GM23338 (cell line): ENCODE data around the gene CEP19. TPM values are rescaled to one million over a fixed set of nuclear protein-coding genes. Genes with fewer than 3 reads are reported as not detected.

ENCODE experiments used
- ATAC-seq: fragments of 200-7000 bp; cut with Tn5 transposase; 3 replicates; pipeline ENCODE4 v1.9.1; 2020
- DNase-seq: peaks from one replicate; pipeline ENCODE4 v3.0.0-alpha.2; 2015; ENCODE audit warnings: low spot score
- H2AFZ ChIP-seq: fragments of 200-600 bp; sonication (generic); 2 replicates; pipeline ENCODE4 v1.8.0; 2016; ENCODE audit warnings: antibody characterized with exemption, mild to moderate bottlenecking, moderate library complexity
- H3F3A ChIP-seq: fragments of 200-600 bp; sonication (generic); replicated peaks from 2 replicates; pipeline ENCODE4 v1.8.0; 2017; ENCODE audit warnings: antibody characterized with exemption, mixed run types, low read depth
- H3K27ac ChIP-seq: fragments of 200-600 bp; sonication (generic); 2 replicates; pipeline ENCODE4 v1.6.1; 2016; ENCODE audit warnings: low read depth
- H3K27me3 ChIP-seq: fragments of 200-600 bp; sonication (generic); 2 replicates; pipeline ENCODE4 v1.8.0; 2016; ENCODE audit warnings: mild to moderate bottlenecking, mixed run types, moderate library complexity; ENCODE audit not compliant: insufficient read depth
- H3K36me3 ChIP-seq: fragments of 200-600 bp; sonication (generic); 2 replicates; pipeline ENCODE4 v1.8.0; 2016; ENCODE audit warnings: mild to moderate bottlenecking; ENCODE audit not compliant: insufficient read depth
- H3K4me1 ChIP-seq: fragments of 200-600 bp; sonication (generic); 2 replicates; pipeline ENCODE4 v1.8.0; 2016; ENCODE audit warnings: mild to moderate bottlenecking, moderate library complexity; ENCODE audit not compliant: insufficient read depth
- H3K4me2 ChIP-seq: fragments of 200-600 bp; sonication (generic); 2 replicates; pipeline ENCODE4 v1.7.1; 2017; ENCODE audit warnings: mixed run types
- H3K4me3 ChIP-seq: fragments of 200-600 bp; sonication (generic); 2 replicates; pipeline ENCODE4 v1.6.1; 2016; ENCODE audit warnings: mixed run types
- H3K79me2 ChIP-seq: fragments of 200-600 bp; sonication (generic); replicated peaks from 2 replicates; pipeline ENCODE4 v1.8.0; 2017; ENCODE audit warnings: mild to moderate bottlenecking; ENCODE audit not compliant: insufficient read depth
- H3K9me2 ChIP-seq: fragments of 200-600 bp; sonication (generic); 2 replicates; pipeline ENCODE4 v1.8.0; 2017; ENCODE audit not compliant: insufficient read depth
- H4K20me1 ChIP-seq: fragments of 200-600 bp; sonication (generic); replicated peaks from 2 replicates; pipeline ENCODE4 v1.8.0; 2017; ENCODE audit warnings: mild to moderate bottlenecking; ENCODE audit not compliant: insufficient read depth
- H3K27ac Mint-ChIP-seq: 2 replicates; pipeline ENCODE4 v1.8.0; 2020; ENCODE audit warnings: inconsistent platforms, mild to moderate bottlenecking, moderate library complexity, mixed read lengths
- H3K27me3 Mint-ChIP-seq: 3 replicates; pipeline ENCODE4 v1.8.0; 2022; ENCODE audit warnings: low read depth, mild to moderate bottlenecking, moderate library complexity, mixed read lengths, inconsistent platforms; ENCODE audit not compliant: insufficient read depth, poor library complexity
- H3K36me3 Mint-ChIP-seq: 3 replicates; pipeline ENCODE4 v1.8.0; 2021; ENCODE audit warnings: low read depth, mild to moderate bottlenecking, inconsistent platforms, moderate library complexity, mixed read lengths
- H3K4me1 Mint-ChIP-seq: 3 replicates; pipeline ENCODE4 v1.8.0; 2020; ENCODE audit warnings: mild to moderate bottlenecking, inconsistent platforms, mixed read lengths
- H3K4me3 Mint-ChIP-seq: 3 replicates; pipeline ENCODE4 v1.8.0; 2021; ENCODE audit warnings: moderate library complexity, mild to moderate bottlenecking, inconsistent platforms, mixed read lengths
- H3K9me3 Mint-ChIP-seq: 3 replicates; pipeline ENCODE4 v1.8.0; 2020; ENCODE audit warnings: moderate library complexity, mild to moderate bottlenecking, inconsistent platforms, mixed read lengths
- CREB1 ChIP-seq: fragments of 250-450 bp; sonication (Bioruptor Pico); IDR thresholded peaks from 2 replicates; pipeline ENCODE4 v1.5.0; 2020; ENCODE audit warnings: low read depth, mild to moderate bottlenecking, moderate library complexity
- EZH2 ChIP-seq: fragments of 200-600 bp; sonication (generic); IDR thresholded peaks from one replicate; pipeline ENCODE4 v1.8.0; 2017; ENCODE audit warnings: antibody characterized with exemption, mild to moderate bottlenecking, low read depth; ENCODE audit not compliant: unreplicated experiment
- EZH2phosphoT487 ChIP-seq: fragments of 200-600 bp; sonication (generic); IDR thresholded peaks from one replicate; pipeline ENCODE4 v1.8.1; 2018; ENCODE audit warnings: antibody characterized with exemption; ENCODE audit not compliant: unreplicated experiment
- JUNB ChIP-seq: IDR thresholded peaks from one replicate; pipeline ENCODE4 v1.6.1; 2016; ENCODE audit warnings: antibody characterized with exemption; ENCODE audit not compliant: unreplicated experiment
- NANOG ChIP-seq: IDR thresholded peaks from 2 replicates; pipeline ENCODE4 v1.6.1; 2016; ENCODE audit warnings: antibody characterized with exemption, borderline replicate concordance
- POLR2AphosphoS5 ChIP-seq: IDR thresholded peaks from 2 replicates; pipeline ENCODE4 v1.6.1; 2016; ENCODE audit warnings: antibody characterized with exemption, low read depth
- ZNF114 ChIP-seq: fragments of 250-450 bp; sonication (Bioruptor Pico); IDR thresholded peaks from 2 replicates; pipeline ENCODE4 v1.5.0; 2020; ENCODE audit warnings: mild to moderate bottlenecking, moderate library complexity
- polyA plus RNA-seq: library from polyadenylated mRNA; unstranded; fragments of >200 nt; fragmentation: Nextera tagmentation; extraction: Ambion mirVana; gene quantifications from 2 replicates; pipeline ENCODE4 v1.2.1, GENCODE V29; 2016
- total RNA-seq: library from RNA; depleted of rRNA; stranded (reverse); fragments of >200 nt; shearing (Covaris generic); gene quantifications from 2 replicates; pipeline ENCODE4 v1.2.3, GENCODE V29; 2014
- TF ChIP-seq, protein P1 (sequence below): fragments of 250-450 bp; sonication (Bioruptor Pico); IDR thresholded peaks from 2 replicates; pipeline ENCODE4 v1.5.0; 2020; ENCODE audit warnings: mild to moderate bottlenecking, moderate library complexity

CEP19 gene
- total and polyA plus RNA-seq, 2 experiments from 2014 or later = 1.6 to 2.5 TPM

DNA sequence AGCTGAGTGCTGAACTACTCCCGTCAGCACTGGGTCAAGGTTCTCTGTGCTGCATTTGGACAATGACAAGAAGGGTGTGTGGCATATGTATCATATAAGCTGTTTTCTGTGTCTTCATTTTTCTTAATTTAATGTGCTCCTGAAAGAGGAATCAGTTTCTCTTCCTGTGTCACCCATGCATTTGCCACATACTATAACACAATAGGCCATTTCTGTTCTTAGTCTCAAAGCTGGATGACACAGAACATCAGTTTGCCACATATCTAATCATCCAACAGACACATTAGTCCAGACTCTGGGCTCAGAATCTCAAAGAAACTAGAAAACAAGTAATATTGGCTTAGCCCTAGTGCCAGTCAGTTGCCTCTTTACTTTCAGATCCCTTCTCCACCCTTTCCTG lies 34.1 kb downstream of the CEP19 start:
- H3K36me3 ChIP-seq = no peaks in the 10 kb centered on the region
- H2AFZ ChIP-seq = no peak overlapping the region
- H3F3A ChIP-seq = no peaks in the 10 kb centered on the region; the same call in 1 of the 2 replicates
- H3K27me3 ChIP-seq = no peaks in the 10 kb centered on the region
- Mint-ChIP-seq H3K27me3 (peaks cover 4% of the 10 kb centered on the region), H3K36me3 (peaks cover 8% of the 10 kb centered on the region), H3K4me3 (no peak overlapping the region), H3K27ac (0 out of 2 replicates have a peak overlapping the region, but pooled peaks have one; percentile 14), H3K4me1 (peaks cover 16% of the 10 kb centered on the region), H3K9me3 (peaks cover 9% of the 10 kb centered on the region; the same call in 2 of the 3 replicates)
- no peak overlapping the region for H3K4me2 ChIP-seq
- no peaks in the 10 kb centered on the region for H4K20me1 ChIP-seq
- ATAC-seq = no peak
- H3K4me3 ChIP-seq = no peak overlapping the region
- H3K27ac ChIP-seq = no peak overlapping the region
- DNase-seq = no peak
- H3K79me2 ChIP-seq = no peaks in the 10 kb centered on the region
- TF ChIP-seq EZH2phosphoT487 (no peak), ZNF114 (no peak), EZH2 (no peak), JUNB (no peak), POLR2AphosphoS5 (no peak), CREB1 (no peak), NANOG (no peak)
- TF ChIP-seq, protein P1, sequence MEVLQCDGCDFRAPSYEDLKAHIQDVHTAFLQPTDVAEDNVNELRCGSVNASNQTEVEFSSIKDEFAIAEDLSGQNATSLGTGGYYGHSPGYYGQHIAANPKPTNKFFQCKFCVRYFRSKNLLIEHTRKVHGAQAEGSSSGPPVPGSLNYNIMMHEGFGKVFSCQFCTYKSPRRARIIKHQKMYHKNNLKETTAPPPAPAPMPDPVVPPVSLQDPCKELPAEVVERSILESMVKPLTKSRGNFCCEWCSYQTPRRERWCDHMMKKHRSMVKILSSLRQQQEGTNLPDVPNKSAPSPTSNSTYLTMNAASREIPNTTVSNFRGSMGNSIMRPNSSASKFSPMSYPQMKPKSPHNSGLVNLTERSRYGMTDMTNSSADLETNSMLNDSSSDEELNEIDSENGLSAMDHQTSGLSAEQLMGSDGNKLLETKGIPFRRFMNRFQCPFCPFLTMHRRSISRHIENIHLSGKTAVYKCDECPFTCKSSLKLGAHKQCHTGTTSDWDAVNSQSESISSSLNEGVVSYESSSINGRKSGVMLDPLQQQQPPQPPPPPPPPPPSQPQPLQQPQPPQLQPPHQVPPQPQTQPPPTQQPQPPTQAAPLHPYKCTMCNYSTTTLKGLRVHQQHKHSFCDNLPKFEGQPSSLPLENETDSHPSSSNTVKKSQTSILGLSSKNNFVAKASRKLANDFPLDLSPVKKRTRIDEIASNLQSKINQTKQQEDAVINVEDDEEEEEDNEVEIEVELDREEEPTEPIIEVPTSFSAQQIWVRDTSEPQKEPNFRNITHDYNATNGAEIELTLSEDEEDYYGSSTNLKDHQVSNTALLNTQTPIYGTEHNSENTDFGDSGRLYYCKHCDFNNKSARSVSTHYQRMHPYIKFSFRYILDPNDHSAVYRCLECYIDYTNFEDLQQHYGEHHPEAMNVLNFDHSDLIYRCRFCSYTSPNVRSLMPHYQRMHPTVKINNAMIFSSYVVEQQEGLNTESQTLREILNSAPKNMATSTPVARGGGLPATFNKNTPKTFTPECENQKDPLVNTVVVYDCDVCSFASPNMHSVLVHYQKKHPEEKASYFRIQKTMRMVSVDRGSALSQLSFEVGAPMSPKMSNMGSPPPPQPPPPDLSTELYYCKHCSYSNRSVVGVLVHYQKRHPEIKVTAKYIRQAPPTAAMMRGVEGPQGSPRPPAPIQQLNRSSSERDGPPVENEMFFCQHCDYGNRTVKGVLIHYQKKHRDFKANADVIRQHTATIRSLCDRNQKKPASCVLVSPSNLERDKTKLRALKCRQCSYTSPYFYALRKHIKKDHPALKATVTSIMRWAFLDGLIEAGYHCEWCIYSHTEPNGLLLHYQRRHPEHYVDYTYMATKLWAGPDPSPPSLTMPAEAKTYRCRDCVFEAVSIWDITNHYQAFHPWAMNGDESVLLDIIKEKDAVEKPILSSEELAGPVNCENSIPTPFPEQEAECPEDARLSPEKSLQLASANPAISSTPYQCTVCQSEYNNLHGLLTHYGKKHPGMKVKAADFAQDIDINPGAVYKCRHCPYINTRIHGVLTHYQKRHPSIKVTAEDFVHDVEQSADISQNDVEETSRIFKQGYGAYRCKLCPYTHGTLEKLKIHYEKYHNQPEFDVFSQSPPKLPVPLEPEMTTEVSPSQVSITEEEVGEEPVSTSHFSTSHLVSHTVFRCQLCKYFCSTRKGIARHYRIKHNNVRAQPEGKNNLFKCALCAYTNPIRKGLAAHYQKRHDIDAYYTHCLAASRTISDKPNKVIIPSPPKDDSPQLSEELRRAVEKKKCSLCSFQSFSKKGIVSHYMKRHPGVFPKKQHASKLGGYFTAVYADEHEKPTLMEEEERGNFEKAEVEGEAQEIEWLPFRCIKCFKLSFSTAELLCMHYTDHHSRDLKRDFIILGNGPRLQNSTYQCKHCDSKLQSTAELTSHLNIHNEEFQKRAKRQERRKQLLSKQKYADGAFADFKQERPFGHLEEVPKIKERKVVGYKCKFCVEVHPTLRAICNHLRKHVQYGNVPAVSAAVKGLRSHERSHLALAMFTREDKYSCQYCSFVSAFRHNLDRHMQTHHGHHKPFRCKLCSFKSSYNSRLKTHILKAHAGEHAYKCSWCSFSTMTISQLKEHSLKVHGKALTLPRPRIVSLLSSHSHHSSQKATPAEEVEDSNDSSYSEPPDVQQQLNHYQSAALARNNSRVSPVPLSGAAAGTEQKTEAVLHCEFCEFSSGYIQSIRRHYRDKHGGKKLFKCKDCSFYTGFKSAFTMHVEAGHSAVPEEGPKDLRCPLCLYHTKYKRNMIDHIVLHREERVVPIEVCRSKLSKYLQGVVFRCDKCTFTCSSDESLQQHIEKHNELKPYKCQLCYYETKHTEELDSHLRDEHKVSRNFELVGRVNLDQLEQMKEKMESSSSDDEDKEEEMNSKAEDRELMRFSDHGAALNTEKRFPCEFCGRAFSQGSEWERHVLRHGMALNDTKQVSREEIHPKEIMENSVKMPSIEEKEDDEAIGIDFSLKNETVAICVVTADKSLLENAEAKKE = no peak
- H3K9me2 ChIP-seq = no peaks in the 10 kb centered on the region
- H3K4me1 ChIP-seq = no peaks in the 10 kb centered on the region
